NOMO-1 treated with dmso at 0.1 percent for 144 hours (cell line): ENCODE data around the gene RAPGEF6.

Experiments used
- DNase-seq: peaks from one replicate; lab custom pipeline; 2025; ENCODE audit not compliant: unreplicated experiment; lab: John Stamatoyannopoulos, UW

RAPGEF6 gene

DNA sequence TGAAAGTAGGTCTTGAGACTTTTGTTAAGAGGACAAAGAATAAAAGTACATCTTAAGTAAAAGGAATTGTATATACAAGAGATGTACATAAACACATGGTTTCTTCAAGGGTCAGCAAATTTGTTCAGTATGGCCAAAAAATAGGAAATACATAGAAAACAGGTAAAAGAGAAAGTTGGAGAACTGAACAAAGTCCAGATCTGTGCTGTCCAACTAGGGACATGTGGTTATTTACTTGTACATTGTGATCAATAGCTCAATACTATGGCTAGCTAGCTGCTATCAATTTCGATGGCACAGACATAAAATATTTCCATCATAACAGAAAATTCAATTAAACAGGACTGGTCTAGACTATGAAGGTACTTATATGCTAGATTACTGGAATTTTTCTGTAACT, 92.3 kb downstream of the RAPGEF6 start:
- no peak for DNase-seq

DNA sequence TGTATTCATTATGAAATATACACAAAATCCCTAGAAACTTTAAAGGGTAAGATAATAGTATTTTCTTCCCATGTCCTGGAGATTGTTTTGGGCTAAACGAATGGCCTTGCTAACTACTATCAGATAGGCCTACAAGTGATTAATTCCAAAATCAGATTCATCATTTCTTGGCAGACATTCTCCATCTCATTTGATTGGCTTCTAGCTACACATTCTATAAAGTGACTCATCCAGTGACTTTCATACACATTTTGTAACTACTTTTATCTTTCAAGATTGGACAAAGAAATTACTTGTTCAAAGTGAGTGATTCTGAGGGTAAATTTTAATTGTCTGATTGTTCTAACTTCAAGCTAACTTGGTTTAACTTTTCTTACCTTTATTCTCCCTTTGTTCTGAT, 93.3 kb downstream of the RAPGEF6 start:
- no peak for DNase-seq

DNA sequence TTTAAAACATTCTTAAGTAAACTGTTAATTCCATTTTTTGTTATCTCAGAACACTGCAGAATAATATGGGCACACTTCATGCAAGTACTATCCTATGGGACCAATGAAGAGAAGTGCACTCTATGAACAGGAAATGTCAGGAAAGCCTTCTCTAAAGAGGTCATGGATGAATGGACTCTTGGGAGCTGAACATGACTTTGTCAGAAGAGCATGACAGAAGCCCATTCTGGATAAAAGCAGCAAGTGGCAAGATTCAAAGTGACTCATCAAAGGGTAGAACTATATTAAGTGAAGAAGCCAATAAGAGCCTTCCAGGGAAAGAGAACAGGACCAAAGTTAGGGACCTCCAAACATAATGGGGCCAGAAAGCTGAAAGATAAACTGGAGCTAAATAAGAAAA, 94.0 kb downstream of the RAPGEF6 start:
- DNase-seq = no peak

DNA sequence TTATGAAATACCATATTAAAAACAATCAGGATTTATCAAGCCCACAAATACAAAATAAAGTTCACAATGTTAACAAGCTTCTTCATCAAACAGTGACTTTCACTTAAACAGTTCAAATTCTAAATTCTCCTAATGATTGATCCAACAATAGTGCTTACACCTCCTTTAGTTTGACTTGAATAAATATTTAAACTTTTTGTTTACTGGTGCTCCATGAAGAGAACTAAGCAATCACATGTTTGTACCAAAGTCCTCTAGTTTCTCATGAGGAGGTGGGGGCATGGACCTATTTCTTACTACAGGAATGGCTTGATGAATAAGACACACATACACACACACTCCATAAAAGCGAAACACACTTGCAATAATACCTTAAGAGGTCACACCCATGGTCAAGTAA, 95.8 kb downstream of the RAPGEF6 start:
- no peak for DNase-seq

DNA sequence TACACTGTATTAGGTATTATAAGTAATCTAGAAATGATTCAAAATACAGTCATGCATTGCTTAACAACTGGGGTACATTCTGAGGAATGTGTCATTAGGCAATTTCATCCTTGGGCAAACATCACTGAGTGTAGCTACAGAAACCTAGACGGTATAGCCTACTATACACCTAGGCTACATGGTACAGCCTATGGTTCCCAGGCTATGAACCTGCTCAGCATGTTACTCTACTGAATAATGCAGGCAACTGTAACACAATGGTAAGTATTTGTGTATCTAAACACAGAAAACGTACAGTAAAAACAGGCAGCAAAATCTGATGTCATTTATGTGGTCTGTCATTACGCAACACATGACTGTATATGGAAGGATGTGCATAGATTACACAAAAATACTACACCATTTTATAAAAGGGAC, 96.8 kb downstream of the RAPGEF6 start:
- DNase-seq = peak; percentile 5

DNA sequence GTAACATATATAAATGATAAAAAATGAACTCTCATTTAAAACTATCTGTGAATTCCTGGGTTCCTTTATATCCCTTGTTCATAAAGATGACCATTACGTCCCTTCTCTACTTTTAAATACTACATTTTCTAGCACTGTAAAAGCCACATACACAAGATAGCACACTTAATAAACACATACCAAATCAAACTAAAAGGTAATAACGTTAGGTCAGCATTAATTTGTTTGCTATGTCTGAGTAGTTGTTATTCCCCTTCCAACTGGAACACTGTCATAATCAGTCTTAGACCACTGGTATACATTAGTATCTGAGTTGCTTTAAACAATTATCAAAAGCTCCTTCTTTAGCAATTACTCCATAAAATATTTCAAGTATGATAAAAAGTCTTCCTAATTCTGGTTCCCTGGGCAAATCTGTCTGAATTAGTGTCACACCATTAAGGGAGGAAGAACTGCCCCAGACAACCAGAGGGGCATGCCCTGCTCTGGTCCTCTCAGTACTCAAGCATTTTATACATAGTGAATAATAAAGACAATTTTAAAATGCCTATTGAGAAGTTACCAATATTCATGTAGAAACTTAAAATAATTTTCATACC, 98.1 kb downstream of the RAPGEF6 start:
- DNase-seq = no peak

DNA sequence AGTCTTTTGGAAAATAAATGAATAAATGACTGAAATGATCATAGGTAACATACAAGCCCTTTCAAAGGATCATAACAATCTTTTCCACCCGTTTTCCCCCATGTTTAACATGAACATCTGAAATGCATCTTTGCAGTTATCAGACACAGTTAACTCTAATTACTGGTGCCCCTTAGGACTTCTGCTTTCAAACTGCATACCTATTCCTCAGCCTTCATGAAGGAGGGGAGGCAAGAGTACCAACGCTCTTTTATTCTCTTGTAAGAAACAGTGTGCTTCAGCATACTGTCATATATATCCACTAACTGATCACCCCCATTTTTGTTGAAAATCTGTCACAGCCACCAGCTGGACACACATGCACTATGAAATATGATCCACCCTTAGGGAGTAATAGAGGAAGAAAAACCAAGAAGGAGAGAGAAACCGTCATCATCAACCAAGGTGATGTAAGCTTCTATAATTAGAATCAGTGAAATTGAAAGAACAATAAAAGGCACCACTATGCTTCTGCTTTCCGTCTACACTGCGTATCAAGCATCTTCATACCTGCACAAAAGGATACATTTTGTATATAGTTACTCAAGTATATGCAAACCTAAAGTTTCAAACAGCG, 98.7 kb downstream of the RAPGEF6 start:
- DNase-seq = peak; percentile 71

DNA sequence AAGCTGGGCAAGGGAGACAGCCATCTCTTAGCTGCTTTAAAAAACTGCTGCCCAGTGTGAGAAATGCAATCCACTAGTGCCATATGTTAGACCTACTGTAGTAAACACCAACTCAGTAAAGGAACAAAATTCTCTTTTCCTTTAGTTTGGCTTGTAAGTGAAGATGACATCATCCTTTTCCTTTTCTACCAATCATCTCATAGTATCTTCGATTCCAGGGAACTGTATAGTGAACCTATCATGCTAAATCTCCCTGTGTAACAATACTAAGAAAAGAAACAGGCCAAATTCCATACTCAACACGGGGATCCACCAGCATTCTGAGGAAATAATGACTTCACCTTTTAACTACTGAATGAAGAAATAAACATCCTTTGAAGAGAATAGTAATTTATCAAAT, 100.1 kb downstream of the RAPGEF6 start:
- no peak for DNase-seq

DNA sequence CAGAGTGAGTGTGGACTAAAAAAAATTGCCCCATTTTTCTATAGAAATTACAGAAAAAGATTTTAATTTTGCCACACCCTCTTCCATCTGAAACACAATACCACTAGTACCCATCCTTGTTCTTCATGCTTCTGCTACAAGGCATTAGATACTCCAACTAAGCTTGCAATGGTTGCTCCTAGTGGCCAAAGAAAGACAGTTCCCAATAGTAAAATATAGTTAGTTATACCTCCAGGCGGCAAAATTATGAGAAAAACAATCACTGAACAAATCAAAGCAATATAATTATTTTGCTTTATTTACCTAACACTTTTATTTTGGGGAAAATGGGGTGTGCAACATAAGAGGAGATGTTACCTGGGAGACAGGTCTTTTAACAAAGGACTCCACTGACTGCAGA, 101.2 kb downstream of the RAPGEF6 start:
- DNase-seq = no peak

DNA sequence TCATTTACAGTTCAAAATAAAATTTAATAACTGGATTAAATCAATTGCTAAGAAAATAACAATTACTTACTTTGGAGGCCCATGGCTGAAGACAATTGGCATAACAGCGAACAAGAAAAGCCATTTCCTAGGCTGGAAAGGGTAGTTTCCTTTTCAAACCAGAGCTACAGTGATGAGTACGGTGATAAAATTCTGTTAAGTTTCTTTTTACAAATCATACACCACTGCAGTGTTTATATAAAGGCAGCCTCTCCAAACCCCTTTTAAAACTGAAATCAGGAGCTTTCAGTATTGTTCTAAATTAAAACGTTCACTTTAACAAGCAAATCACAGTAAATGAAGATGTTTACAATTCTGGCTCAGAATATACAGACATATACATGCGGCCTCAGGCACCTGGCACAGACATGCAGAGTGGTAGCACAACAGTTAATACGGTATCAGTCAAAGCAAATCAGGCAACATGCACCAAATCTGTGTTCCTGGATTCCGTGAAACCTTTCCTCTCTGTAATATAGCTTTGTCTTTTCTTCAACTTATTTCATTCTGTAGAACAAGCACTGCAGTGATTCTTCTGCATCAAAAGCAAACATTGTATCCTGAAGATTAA, 102.9 kb downstream of the RAPGEF6 start:
- no peak for DNase-seq

DNA sequence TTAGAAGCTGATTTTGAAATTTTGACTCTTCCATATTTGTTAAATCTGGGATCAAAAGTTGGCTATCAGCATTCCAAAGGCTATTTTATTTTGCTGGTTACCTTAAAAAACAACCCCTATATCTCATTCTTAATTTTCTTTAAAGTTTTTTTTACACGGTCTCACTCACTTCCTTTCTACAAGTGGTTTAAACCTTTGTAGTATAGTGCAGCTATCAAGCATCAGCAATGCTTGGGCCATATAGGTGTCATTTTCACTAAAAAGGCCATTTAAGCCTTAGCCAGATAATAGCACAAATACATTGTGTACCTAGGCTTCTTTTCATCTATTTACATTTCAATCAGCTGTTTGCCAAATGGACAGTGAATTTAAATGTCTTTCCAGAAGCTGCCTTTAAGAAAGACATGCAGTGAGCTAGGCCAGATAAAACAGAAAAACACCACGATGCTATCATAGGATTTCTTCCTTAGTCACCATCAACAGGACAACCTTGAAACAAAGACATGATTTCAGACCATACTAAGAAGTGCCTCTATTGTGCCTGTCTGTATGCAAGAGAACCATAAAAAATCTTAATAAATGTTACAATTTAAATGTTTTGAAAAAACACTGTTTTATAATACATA, 104.2 kb downstream of the RAPGEF6 start:
- DNase-seq = no peak

DNA sequence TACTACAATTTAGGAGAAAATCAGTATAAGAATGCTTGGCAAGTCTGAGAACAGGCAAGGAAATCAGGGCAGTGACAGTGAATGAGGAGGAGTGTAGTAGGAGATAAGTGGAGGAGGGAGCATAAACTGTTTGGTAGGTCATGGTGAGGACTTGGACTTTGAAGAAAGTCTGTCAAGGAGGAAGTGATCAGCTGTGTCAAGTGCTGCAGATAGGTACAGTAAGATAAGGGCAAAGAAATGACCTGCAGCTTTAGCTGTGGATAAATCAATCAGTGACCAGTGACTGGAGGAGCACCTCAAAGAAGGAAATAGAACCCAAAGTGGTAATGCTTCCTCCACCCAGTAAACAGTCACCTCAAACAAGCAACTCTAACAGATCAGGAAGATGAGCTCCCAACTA, 106.3 kb downstream of the RAPGEF6 start:
- no peak for DNase-seq

DNA sequence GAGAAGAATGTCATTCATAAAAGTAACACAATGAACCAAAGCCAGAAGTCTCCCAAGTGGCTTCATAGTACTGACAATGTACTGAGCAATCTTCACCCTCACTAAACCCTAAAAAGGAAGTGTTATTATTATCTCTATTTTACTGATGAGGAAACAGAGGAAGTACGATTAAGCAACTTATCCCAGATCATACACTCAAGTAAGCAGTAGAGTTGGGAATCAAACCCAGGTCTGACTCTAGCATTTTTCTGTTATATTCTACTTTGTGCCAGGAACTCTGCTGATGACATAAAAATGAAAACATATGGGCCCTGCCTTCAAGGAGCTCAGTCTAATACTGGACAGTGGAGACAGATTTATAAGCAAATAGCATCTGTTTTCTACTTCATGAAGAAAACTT, 109.2 kb downstream of the RAPGEF6 start:
- no peak for DNase-seq

DNA sequence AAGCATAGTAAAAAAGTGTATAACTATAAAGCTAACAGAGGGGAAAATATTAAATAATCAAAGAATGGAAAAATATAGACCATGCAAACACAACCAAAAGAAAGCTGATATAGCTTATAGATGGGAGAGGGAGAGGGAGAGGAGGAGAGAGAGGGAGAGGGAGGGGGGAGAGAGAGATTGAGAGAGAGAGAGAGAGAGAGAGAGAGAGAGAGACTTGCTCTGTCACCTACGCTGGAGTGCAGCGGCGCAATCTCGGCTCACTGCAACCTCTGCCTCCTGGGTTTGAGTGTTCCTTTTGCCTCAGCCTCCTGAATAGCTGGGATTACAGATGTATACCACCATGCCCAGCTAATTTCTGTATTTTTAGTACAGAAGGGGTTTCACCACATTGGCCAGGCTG, 110.6 kb downstream of the RAPGEF6 start:
- no peak for DNase-seq

DNA sequence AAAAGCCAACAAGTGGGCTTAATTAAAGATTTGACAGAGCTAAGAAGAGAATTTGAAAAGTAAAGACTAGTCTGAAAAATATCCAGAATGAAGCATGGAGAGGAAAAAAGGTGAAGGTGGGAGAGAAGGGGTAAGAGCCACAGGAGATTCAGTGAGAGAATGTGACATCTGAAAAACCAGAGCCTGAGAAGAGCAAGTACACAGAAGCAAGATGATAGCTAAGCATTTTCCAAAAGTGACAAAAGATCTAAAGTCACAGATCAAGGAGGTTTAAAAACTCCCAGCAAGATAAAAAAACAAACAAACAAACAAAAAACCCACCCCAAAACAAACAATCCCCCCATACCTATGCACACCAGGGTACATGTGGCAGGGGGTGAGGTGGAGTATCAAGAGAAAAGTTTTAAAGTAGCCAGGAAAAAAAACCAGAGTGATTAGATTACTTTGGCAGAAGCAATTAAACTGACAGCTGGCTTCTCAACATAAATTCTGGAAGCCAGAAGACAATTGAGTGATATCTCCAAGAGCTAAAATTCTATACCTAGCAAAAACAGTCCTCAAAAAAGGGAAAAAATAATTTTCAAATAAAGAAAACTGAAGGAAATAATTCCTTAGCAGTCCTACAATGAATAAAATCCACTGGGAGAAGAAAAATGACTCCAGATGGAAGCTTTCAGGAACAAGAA, 111.4 kb downstream of the RAPGEF6 start:
- no peak for DNase-seq

DNA sequence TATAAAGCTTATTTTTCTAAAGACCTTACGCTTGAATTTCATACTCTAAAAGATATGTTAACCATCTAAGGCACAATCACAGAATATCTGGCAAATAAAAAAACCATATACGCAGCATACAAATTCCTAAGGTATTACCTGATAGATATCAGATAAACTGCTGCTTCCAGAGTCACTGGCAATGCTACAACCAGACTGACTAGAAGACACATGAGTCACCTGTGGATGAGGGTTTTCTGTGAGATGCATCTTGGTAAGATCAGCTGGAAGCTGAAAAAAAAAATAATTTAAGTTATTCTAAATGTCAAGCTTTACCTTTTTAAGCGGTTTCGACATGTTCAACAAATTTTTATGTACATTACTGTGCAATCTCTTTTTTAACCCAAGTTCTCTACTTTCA, 113.8 kb downstream of the RAPGEF6 start:
- no peak for DNase-seq

DNA sequence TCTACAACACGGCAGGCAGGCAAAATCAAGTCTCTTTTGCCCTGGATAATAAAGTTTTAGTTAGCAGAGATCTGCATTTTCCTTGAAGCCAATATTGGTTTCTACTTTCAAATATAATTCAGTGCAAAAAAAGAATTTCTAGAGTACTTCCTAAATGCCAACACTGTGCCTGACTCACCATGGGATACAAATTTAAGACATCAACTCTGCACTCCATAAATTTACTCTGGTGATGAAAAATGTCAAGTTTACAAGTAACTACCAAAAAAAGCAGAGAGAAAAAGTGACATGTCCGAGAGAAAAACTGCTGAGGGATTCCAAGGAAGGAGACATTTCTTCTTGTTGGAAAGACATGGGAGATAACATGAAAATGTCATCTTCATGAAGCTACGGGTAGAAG, 119.7 kb downstream of the RAPGEF6 start:
- no peak for DNase-seq

DNA sequence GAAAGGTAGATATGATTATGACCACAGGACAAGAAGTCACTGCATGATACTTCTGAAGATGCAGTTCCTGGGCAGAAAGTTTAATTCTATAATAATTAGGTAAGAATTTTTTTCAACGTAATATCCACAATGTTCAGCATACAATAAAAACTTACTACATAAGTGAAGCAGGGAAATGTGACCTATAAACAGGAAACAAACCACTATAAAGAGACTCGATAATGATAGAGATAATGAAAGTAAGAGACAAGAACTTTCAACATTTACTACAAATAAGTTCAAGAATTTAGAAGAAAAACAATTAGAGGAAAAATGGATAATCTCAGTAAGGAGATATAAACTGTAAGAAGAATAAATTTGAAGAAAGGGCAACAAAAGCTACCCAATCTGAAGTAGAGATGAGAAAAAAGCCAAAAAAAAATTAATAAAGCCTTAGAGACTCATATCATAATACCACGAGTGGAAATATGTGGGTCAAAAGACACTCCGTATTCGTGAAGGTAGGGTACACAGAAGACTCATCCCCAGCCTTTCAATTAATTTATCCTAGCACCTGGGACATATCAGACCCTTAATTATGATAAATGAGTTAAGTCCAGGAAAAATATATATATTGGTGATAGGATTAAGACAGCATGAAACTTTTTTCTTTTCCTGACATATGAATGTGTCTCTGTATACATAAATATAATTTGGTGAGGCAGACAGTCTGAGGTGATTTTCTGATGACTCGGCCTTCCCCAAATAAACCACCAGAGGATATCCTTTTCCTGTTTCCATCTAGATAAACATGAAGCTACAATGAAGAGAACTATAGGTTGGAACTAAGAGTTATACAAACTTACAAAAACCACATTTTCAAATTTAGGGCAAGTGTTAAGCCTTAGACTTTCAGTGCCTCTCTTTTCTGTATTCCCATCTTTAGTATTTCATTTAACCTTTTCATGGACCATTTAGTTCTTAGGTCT, 120.4 kb downstream of the RAPGEF6 start:
- DNase-seq = no peak

DNA sequence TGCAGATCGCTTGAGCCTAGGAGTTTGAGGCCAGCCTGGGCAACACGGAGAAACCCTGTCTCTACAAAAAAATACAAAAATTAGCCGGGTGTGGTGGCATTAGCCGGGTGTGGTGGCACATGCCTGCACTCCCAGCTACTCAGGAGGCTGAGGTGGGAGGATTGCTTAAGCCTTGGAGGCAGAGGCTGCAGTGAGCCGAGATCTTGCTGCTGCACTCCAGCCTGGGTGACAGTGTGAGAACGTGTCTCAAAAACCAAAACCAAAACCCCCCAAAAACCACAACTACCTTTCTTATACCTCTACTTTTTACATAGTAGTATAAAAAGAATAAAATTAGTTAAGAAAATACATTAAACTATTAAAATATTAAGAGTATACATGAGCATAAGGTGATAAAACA, 121.2 kb downstream of the RAPGEF6 start:
- DNase-seq = no peak

DNA sequence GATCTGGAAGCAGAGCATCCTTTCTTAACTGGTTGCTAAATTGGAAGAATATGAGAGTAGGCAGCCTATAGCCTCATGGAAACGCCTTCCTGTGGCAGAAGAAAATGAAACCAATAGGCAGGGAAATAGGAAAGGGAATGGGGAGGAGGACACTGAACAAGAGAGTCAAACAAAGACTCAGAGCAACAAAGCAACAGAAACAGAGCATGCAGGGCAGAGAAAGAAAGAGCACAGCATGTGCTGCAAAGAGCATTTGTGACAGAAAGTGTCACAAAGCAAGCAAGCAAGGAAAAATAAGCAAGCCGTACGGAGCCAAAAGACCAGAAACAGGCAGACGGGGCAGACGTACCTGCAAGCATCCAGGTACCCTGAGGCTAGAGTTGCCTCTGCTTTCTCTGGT, 123.1 kb downstream of the RAPGEF6 start:
- no peak for DNase-seq

DNA sequence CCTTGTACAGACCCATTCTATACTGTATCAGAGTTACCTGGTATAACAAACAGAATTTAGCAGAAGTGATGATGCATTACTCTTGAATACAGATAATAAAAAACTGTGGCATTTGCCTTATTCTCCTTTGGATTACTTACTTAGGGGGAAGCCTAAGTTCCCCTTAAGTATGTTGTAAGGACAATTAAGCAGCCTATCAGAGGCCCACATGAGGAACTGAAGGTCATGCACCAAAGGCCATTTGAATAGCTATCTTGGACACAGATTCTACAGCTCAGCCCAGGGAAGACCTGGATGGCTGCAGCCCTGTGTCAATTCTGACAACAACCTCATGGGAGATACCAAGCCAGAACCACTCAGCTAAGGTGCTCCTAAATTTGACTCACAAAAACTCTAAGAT, 125.2 kb downstream of the RAPGEF6 start:
- peak; percentile 33 for DNase-seq
